Measurements from ENCODE around the gene SCN2A.

SCN2A gene

DNA sequence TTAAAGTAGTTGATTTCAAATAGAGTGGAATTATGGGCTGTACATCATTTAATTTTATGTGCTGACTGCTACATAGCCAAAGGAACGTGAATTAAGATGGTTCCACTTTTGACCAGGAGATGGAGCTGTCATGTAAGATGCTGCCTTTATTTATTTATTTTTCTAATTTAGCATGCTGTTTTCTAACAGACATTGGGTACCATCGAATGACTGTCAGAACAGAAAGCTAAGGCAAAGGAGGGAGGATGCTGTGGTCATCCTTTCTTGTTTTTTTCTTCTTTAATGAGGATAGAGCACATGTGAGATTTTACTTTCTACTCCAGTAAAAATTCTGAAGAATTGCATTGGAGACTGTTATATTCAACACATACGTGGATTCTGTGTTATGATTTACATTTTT is at the start of gene SCN2A:
Gene SCN2A (plus strand): TSS at position 185 of the 400 bp plus-strand sequence. CDS start 56,410 bp downstream, outside the sequence.
- in situ Hi-C loops (cut with HindIII; ENCODE audit: low sequenced_read_pairs) = no loop called here

DNA sequence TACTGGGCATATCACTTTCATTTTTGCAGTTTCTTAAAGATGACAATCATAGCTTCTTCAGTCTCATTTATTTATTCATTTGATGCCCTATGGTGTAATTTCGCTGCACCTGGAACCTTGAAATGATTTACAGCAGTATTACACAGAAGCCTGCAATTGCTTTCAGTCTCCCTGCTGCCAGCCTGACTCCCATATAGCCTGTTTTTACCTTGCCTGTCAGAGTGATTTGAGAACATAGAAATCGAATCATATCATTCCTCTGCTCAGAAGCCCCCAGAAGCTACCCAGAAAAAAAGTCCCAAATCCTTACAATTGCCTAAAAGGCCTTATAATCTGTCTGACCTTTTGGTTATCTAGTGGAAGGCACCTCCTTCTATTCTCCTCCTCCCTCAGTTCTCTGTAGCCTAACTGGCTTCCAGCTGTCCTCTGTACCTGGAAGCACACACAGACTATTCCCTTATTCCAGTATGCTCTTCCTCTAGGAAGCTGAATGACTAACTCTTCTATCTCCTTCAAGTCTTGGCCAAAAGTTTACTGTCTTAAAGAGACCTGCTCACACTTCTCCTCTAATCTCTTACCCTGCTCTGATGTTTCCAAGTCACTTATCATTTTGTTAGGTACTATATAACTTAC is 48.0 kb upstream of the SCN2A start:
- in situ Hi-C loops (cut with HindIII; ENCODE audit: low sequenced_read_pairs) = no loop called here

DNA sequence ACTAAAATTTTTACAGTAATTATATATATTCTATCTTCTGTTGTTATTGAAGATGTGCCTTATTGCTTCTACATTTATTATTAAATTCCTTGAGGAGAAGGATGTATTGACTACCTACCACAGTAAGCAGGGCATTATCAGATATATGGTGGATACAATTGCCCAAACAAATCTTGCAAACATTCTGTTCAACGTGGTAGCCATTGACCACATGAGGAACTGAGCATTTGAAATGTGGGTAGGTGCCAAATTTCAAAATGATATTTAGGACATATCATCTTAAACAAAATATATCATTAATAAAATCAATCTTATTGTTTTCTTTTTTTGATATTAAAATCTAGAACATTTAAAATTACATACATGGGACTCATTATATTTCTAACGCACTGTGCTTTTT is 46.5 kb upstream of the SCN2A start:
- in situ Hi-C loops (cut with HindIII; ENCODE audit: low sequenced_read_pairs) = no loop called here

DNA sequence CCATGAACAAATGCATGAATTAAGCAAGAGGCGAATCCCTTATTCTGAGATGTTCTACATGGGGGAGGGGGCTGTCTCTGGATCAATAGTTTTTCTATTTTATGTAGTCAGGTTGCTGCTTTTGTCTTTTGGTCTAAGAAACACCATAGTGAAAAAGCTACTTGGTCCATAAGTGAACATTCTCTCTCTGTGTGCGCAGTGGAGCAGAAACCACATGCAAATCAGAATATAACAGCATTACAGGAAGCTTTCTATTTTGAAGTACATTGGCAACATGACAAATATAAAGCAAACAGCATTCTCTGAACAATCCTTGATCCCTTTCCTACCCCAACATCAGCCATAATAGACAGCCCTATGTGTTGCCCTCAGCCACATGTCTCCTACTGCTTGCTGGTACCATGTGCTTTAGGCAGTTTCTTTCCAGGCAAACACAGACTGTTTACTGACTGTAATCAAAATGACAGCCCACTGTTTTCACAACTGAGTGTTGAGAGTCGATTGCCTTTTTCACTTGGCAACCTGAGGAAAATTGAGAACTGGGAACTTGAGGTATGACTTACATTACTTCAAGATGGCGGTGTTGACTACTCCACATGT is 45.9 kb upstream of the SCN2A start:
- in situ Hi-C loops (cut with HindIII; ENCODE audit: low sequenced_read_pairs) = no loop called here

DNA sequence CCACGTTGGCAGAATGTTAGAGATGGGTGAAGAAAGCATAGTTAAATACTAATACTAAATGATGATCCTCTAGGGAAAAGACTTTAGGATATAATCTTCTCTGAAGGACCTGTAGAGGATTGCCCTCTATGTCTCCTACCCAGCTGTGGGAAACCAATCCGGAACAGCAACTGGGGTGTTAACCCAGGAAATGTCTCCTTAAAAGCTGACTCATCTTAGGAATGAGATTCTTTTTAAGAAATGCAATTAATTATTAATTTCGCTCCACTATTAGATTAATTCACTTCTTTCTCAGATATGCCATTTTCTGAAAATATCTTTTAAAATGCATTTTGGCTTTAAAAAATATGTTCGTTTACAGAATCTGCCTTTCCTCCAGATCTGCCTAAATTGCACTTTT is 42.8 kb upstream of the SCN2A start:
- in situ Hi-C loops (cut with HindIII; ENCODE audit: low sequenced_read_pairs) = no loop called here

DNA sequence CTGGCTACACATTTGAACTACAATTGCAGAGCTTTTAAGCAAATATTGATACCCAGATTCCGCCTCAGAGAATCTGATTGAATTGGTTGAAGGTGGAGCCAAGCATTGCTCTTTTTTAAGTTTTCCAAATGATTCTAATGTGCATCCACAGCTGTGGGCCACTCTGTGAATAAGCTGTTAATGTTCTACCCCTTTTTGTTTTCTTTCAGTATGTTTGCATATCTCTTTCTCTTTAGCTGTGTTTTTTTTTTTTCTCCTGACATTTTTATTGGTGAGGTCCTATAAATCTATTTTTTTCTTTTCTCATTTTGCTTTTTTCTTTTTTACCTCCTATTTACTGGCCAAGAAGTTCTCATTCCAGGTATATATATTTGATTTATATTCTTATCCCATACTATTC is 41.9 kb upstream of the SCN2A start:
- in situ Hi-C loops (cut with HindIII; ENCODE audit: low sequenced_read_pairs) = no loop called here

DNA sequence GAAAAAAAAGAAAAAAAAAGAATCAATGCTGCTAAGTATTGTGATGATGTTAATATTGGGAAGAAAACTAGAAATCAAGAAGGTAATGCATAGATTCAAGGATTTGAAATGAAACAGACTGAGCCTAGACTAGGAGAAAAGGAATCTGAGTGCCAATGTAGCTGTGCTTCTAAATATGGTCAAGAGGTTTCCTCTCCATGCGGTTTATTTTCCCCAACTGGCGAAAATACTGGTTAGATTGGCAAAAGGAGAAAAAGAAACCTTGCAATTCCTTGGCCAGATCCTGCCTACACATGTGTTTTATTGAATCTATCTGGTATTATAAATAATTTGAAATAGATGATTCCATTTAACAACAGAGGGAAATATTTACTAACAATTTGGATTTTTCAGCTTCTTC is 41.0 kb upstream of the SCN2A start:
- in situ Hi-C loops (cut with HindIII; ENCODE audit: low sequenced_read_pairs) = no loop called here

DNA sequence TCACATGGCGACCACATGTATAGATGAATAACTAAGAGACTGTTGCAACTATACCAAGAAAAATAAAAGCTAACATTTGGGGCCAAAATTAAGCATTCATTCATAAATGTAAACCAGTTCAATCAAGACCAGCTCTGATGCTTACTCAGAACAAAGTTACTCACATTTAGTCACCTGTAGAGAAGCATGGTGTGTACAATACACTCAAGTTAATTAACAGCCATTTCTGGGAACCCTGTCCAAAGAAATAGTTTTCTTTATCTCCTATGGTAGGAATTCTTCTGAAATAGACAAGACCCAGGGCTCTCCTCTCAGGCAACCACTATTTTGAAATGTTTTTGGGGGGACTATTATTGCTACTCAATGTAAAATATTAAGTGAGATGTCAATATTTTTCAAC is 37.0 kb upstream of the SCN2A start:
- in situ Hi-C loops (cut with HindIII; ENCODE audit: low sequenced_read_pairs) = no loop called here

DNA sequence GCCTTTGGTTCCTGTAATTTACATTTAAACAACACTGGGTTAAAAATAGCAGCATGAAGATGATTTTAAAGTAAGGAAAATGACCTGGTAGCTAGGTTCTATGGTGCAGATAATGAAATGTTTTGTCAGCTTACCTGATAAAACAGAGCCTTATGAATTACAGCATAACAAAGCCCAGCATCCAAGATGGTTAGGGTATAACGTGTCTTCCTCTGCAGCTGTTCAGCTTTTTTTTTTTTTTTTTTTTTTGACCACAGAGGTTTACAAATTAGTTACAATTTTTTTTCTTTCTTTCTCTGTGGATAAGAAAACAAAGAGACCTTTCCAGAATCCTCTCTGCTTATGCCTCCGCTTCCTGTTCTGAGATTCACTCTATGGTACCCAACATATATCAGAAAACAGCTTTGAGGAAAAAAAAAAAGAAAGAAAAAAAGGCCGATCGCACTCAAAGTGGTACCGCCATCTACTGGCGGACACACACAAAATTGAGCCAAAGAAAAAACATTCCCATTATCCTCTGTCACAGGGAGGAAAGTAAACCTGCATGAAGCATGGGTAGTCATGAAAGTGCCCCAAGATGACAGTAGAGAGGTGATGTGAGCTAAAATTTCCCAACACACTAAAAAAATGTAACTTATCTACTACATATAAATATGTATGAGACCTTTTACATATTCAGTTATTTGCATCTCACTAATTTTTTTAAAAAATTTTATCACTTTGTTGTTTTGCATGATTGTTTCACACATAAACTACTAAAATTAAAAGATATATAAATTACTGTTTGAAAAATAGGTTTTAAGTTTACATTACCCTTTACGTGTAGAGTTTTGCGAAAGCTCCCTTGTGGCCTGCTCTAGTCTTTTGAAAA is 35.3 kb upstream of the SCN2A start, which contains the start of gene SCN3A:
Gene SCN3A (minus strand): TSS at position 362 of the 871 bp plus-strand sequence. CDS start 27,656 bp downstream, outside the sequence.
- in situ Hi-C loops (cut with HindIII; ENCODE audit: low sequenced_read_pairs) = no loop called here

DNA sequence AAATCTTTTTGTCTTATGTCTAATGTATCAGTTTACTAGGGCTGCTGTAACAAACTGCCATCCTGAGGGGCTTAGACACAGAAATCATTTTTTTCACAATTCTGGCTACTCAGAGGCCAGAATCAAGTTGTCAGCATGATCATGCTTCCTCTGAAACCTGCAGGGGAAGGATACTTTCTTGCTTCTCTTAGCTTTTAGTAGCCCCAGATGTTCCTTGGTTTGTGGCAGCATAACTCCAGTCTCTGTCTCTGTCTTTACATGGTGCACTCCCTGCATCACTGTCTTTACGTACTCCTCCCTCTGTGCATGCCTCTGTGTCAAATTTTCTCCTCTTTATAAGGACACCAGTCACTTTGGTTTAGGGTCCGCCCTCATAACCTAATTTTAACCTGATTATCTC is 33.3 kb upstream of the SCN2A start:
- in situ Hi-C loops (cut with HindIII; ENCODE audit: low sequenced_read_pairs) = no loop called here

DNA sequence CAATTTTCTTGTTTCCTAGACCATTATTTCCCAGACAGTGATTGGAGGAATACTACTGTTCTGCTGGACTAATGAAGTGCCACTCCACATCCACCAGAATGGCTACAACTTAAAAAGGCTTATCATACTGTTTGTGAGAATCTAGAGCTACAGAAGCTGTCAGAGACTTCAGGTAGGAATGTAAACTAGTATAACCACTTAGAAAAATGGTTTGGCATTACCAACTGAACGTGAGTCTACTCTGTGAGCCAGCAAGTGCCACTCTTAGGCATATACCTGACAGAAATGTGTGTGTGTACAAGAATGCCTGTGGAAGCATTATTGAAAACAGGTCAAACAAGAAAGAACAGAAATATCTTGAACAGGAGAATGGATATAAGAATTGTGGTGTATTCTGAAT is 31.1 kb upstream of the SCN2A start:
- in situ Hi-C loops (cut with HindIII; ENCODE audit: low sequenced_read_pairs) = no loop called here

DNA sequence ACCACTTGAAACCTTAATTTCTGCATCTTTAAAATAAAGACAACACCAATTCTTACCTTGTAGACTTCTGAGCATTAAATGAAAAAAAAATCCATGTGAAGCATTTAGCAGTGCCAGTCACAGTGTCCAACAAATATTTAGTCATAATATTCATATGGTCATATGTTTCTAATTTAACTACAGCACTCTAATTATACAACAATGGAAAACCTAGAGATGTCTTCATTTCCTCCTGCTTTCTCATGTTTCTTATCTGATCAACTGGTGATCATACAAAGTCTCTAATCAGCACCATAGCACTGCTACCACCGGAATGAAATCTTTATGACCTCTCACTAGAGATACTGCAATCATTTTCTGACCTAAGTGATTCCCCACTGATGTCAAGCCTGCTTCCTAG is 25.1 kb upstream of the SCN2A start:
- in situ Hi-C loops (cut with HindIII; ENCODE audit: low sequenced_read_pairs) = no loop called here

DNA sequence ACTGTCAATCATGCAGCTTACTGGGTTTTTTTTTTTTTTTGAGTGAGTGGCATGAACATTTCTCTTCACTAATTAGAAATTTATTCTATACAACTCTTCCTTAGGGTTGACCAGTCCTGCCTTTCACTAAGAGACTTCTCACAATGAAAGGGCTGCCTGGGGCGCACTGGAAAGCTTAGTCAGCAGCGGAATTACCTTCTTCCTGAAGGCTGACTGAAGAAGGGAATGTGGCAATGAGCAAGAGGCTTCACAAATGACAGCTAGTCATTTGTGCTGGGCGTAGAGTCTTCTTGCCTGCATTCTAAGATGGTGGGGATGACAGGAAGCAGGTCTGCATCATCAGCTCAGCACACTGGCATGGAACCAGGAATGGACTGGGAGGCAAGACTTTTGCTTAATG is 19.7 kb upstream of the SCN2A start:
- in situ Hi-C loops (cut with HindIII; ENCODE audit: low sequenced_read_pairs) = no loop called here

DNA sequence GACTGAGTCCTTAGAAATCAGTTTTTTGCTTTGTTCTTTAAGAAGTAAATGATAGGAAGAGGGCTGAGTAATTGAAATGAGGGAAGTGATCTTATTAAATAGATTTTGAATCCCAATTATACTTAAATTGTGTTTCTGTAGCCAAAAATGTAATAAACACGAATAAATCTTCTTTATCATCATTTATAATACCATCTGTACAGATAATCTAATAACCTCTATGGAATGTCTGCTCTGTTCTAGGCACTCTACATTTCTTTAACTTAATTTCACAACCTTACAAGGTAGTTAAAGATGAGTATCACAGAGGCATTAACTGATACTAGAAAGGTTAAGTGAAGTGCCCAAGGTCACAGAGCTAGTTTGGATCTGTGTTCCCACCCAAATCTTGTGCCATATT is 14.3 kb upstream of the SCN2A start:
- in situ Hi-C loops (cut with HindIII; ENCODE audit: low sequenced_read_pairs) = no loop called here

DNA sequence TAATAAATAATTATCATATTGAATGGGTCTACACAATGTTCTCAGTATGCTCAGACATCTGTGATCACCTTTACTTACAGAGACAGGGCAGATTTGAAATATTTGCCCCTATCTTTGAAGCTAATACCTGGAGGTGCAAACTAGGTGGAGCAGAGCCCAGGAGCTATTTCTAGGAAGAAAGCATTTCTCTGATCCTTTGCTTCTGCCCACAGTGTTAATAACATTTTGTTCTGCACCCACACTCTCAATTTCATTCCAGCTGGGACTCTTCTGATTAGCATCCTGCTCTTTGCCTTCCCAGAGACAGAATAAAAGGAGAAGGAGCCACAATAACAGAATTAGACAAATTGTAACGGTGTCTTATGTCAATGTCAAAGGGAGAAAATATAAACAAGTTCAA is 11.6 kb upstream of the SCN2A start:
- in situ Hi-C loops (cut with HindIII; ENCODE audit: low sequenced_read_pairs) = no loop called here

DNA sequence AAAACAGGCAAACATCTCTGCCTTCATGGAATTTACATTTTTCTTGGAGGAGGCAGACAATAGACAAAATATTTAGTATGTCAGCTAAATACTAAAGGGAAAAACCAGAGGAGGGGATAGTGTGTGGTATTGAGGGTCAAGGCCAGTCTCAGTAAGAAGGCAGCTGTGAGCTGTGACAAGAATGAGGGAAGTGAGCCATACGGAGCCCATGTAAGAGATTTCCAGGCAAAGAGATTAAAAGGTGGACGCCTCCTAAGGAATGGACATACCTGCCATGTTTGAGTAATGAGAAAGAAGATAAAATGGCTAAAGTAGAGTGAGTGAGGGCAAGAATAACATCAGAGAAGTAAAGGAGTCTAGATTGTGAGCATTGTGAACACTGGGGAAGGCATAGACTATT is 2.2 kb upstream of the SCN2A start:
- in situ Hi-C loops (cut with HindIII; ENCODE audit: low sequenced_read_pairs) = no loop called here

DNA sequence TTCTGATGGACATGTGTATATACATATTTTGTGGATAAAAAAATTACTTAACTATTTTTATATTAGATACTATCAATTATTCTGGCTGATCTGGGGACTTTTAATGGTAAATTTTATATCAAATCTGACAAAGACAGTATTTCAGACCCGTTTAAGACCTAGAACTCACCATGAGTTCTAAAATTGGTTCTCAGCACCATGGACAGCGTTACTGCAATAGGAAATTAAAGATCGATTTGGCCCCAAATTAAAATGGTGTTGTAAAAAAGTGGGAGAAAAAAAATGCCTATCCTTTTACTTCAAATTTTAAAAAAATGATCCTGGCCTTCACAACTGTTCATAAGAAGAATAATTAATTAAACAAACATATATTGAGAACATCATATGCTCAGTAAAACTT is 919 bp upstream of the SCN2A start:
- in situ Hi-C loops (cut with HindIII; ENCODE audit: low sequenced_read_pairs) = no loop called here

DNA sequence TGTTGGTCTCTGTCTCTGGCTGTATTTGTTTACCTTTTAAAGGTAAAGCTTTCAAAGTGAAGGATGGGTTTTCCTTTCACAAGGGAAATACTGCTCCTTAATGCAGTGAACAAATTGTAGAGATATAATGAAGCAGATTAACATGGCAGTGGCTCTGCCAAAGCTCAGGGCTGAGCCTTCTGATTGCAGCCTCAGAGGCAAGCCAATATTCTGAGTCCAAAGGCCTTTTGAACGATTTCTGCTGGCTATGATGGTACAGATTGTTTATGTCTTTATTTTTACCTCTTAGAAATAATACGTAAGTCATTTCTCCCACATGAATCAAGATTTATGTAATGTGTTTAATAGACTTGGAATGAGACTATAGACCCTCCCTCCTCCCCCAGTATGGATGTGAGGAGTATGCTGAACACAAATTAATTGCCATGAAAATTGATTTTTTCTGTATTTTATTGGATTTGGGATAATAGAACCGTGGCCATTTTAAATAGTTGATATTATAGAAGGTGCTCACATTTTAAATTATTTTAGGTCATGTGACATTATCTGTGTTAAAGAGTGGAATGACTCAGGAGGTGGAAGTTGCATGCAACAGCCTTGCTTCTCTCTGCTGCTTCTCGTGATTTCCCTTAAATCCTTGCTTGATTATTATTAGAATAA is 772 bp downstream of the SCN2A start:
- in situ Hi-C loops (cut with HindIII; ENCODE audit: low sequenced_read_pairs) = no loop called here

DNA sequence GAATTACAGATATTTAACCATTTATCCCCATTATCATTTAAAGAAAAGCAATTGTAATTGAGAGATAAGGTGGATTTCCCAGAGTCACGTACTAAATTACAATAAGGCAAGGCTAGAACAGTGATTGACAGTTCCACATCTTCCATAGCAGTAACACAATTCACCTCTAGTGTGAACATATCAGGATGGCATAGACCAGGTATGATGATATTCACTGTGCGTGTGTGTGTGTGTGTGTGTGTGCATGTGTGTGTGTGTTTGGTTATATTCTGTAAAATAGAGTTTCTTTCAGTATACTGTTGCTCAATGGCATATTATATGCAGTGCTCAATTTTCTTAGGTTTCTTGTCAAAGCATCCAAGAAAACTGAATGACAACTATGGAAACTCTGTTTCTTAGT is 1.7 kb downstream of the SCN2A start:
- in situ Hi-C loops (cut with HindIII; ENCODE audit: low sequenced_read_pairs) = no loop called here

DNA sequence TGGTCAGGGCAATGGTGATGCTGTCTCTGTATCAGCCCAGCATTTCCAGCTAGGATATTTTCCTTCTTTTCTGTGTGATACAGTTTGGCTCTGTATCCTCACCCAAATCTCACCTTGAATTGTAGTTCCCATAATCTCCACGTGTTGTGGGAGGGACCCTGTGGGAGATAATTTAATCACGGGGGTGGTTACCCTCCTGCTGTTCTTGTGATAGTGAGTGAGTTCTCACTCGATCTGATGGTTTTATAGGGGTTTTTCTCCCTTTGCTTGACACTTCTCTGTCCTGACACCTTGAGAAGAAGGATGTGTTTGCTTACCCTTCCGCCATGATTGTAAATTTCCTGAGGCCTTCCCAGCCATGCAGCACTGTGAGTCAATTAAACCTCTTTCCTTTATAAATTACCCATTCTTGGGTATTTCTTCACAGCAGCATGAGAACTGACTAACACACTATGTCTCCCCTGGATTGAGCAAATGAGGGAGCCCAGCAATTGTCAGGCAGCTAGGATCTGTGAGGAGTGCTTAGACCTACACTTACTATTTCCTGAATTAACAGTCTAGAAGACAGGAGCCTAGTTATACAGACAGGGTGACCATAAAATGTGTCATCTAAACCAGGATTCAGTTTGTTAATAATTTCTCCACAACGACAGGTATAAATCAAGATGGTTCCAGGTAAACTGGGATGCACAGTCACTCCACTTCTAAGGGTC is 6.0 kb downstream of the SCN2A start:
- in situ Hi-C loops (cut with HindIII; ENCODE audit: low sequenced_read_pairs) = no loop called here

DNA sequence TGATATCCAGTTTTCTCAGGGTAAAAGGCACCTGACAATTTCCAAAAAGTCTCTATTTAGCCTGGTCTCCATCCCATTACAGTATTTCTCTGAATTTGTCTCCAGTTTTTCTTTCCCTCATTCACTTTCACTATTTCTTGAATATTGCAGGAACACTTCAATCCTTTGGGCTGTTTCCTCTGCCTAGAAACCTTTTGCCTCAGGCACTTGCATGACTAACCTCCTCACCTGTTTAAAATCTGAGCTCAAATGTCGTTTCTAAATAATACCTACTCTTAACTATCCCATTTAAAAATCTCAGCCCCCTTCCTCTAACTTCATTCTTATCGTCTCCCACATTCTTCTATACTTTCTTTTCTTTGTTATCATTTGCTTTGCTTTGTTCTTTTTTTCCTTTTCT is 9.0 kb downstream of the SCN2A start:
- in situ Hi-C loops (cut with HindIII; ENCODE audit: low sequenced_read_pairs) = no loop called here
